HEK293T (cell line): ENCODE results near the gene TSPAN4.

Experiments used
- ARNT ChIP-seq: fragments of 450-650 bp; IDR thresholded peaks from 2 replicates; pipeline ENCODE4 v1.6.1; 2017; ENCODE audit warnings: mild to moderate bottlenecking
- BHLHE40 ChIP-seq: fragments of 450-650 bp; IDR thresholded peaks from 2 replicates; pipeline ENCODE4 v1.6.1; 2016; ENCODE audit warnings: mild to moderate bottlenecking, moderate library complexity, borderline replicate concordance
- CTBP1 ChIP-seq: fragments of 450-650 bp; IDR thresholded peaks from 2 replicates; pipeline ENCODE4 v1.6.1; 2016; ENCODE audit warnings: borderline replicate concordance
- ELF4 ChIP-seq: fragments of 450-650 bp; IDR thresholded peaks from 2 replicates; pipeline ENCODE4 v1.6.1; 2017; ENCODE audit warnings: antibody characterized with exemption
- FOXA1 ChIP-seq: fragments of 450-650 bp; IDR thresholded peaks from 2 replicates; pipeline ENCODE4 v1.6.1; 2016; ENCODE audit warnings: mild to moderate bottlenecking
- FOXK2 ChIP-seq: fragments of 450-650 bp; IDR thresholded peaks from 2 replicates; pipeline ENCODE4 v1.6.1; 2016; ENCODE audit warnings: mild to moderate bottlenecking
- FOXM1 ChIP-seq: fragments of 450-650 bp; IDR thresholded peaks from 2 replicates; pipeline ENCODE4 v1.6.1; 2017; ENCODE audit warnings: mild to moderate bottlenecking, borderline replicate concordance
- L3MBTL2 ChIP-seq: fragments of 450-650 bp; conservative IDR thresholded peaks from 2 replicates; pipeline ENCODE4 v1.6.1; 2016; ENCODE audit warnings: mild to moderate bottlenecking
- LEF1 ChIP-seq: fragments of 450-650 bp; IDR thresholded peaks from 2 replicates; pipeline ENCODE4 v1.6.1; 2017; ENCODE audit warnings: mild to moderate bottlenecking, borderline replicate concordance
- NFRKB ChIP-seq: fragments of 450-650 bp; IDR thresholded peaks from 2 replicates; pipeline ENCODE4 v1.6.1; 2016; ENCODE audit warnings: mild to moderate bottlenecking, moderate library complexity
- PKNOX1 ChIP-seq: fragments of 450-650 bp; IDR thresholded peaks from 2 replicates; pipeline ENCODE4 v1.6.1; 2016
- SP1 ChIP-seq: fragments of 450-650 bp; IDR thresholded peaks from 2 replicates; pipeline ENCODE4 v1.6.1; 2017
- SUZ12 ChIP-seq: fragments of 450-650 bp; IDR thresholded peaks from 2 replicates; pipeline ENCODE4 v1.6.1; 2016; ENCODE audit warnings: mild to moderate bottlenecking
- TARDBP ChIP-seq: fragments of 450-650 bp; IDR thresholded peaks from 2 replicates; pipeline ENCODE4 v1.6.1; 2016

GRCh38 chr11:883527-883926 lies 40.9 kb downstream of the TSPAN4 start:
- no peak for TF ChIP-seq LEF1
- no peak for TF ChIP-seq FOXK2
- TF ChIP-seq FOXA1, result no peak
- TF ChIP-seq SP1, result no peak
- no peak for TF ChIP-seq SUZ12
- TF ChIP-seq ELF4, result no peak
- no peak for TF ChIP-seq CTBP1
- no peak for TF ChIP-seq BHLHE40
- TF ChIP-seq FOXM1, result no peak
- no peak for TF ChIP-seq L3MBTL2
- TF ChIP-seq ARNT, result no peak
- no peak for TF ChIP-seq TARDBP
- no peak for TF ChIP-seq NFRKB
- no peak for TF ChIP-seq PKNOX1
